Adrenal gland (tissue), 5 donors: ENCODE measurements around the gene ABCB11.

Experiments used
- CTCF ChIP-seq, 6 experiments: fragments of 450-650 bp in 4 of 6; fragments of 200-600 bp in 2 of 6; sonication (generic) in 1 of 6; IDR thresholded peaks; 1 replicate in 5 of 6; 2 replicates in 1 of 6; pipeline versions ENCODE4 v1.5.1 to v1.8.0; 2016 to 2021; ENCODE audit warnings: antibody characterized with exemption in 6 of 6, mild to moderate bottlenecking in 2 of 6, moderate library complexity in 1 of 6
- POLR2A ChIP-seq, 2 donors: fragments of 450-650 bp; IDR thresholded peaks; one replicate each; pipeline ENCODE4 v1.6.1; 2017; ENCODE audit warnings: antibody characterized with exemption in 2 of 2, mild to moderate bottlenecking in 2 of 2, moderate library complexity in 1 of 2
- donor health status: DM: no; HTN: no; CAD: no.

DNA sequence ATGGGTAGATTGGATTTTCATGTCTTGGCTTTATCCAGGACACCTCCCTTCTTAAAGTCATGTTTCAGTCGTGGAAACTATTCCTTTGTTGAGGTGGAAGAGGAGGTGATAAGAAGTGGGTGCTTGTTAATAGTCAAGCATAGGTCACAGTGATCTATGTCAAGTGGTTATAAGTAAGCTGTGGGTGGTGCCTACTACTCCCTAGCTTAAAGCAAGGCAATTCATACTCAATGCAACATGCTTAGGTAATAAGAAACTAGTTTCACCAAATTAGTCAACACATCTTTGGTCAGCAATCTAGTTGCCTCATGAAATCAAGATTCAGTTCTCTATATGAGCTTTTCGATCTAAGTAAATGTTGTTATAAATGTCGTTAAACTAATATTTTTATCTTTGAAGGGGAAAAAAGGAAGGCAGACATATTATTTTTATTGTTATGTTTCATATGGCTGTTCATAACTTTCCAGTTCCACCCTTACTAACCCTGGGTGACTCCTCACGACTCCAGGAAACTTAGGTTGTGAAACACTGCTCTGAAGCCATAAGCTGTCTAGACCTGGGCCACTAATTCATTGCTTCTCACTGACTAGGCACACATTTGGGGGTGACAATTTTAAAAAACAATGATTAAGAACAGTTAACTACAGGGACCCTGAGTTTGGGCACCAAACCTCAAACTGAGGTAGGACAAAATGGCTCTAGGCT is 5.8 kb upstream of the ABCB11 start:
- TF ChIP-seq CTCF (IDR thresholded peaks at IDR 0.05): no peak
- TF ChIP-seq POLR2A (IDR thresholded peaks at IDR 0.05): no peak
